AG10803 (cell line): ENCODE results near the gene ZSCAN32.
A peak's percentile ranks its signal among the peaks of the same experiment; 100 is the strongest.

ENCODE experiments used
- DNase-seq: peaks from one replicate; pipeline ENCODE4 v3.0.0; 2010; ENCODE audit warnings: low read depth
- H3K4me3 ChIP-seq: 2 replicates; pipeline ENCODE4 v1.5.1; 2011; ENCODE audit warnings: mild to moderate bottlenecking, low read length, control low read depth
- CTCF ChIP-seq: conservative IDR thresholded peaks from 2 replicates; pipeline ENCODE4 v1.5.1; 2011; ENCODE audit warnings: mild to moderate bottlenecking, low read length, control low read depth, inconsistent platforms

The ZSCAN32 gene

GRCh38 chr16:3400779-3401688 is at the start of gene ZSCAN32, which contains the start of gene ZNF174:
ZSCAN32 (minus strand) TSS chr16:3401004; CDS start chr16:3397557, 3,447 bp downstream.
ZNF174 (plus strand) TSS chr16:3401215; CDS start chr16:3402005, 790 bp downstream.
- TF ChIP-seq CTCF, result no peak; the same call in 1 of the 2 replicates
- H3K4me3 ChIP-seq, result peak within 1 kb of the TSS; percentile 90
- peak; percentile 99 for DNase-seq

GRCh38 chr16:3444032-3444388 is 43.2 kb upstream of the ZSCAN32 start:
- no peak; the same call in 1 of the 2 replicates for TF ChIP-seq CTCF
- DNase-seq, result peak; percentile 79
- H3K4me3 ChIP-seq, result peak overlapping the region; percentile 74

- H3K4me3 ChIP-seq, result peak within 1 kb of the TSS; percentile 74
- TF ChIP-seq CTCF, result no peak
- peak; percentile 93 for DNase-seq
Observed at GRCh38 chr16:3443108-3444031, 42.6 kb upstream of the ZSCAN32 start, which contains the start of the genes NAA60 and ZNF597. NAA60 (plus strand) TSS chr16:3443680; CDS start chr16:3476228, 32,548 bp downstream. ZNF597 (minus strand) TSS chr16:3443504; CDS start chr16:3443153, 351 bp downstream.

DNA sequence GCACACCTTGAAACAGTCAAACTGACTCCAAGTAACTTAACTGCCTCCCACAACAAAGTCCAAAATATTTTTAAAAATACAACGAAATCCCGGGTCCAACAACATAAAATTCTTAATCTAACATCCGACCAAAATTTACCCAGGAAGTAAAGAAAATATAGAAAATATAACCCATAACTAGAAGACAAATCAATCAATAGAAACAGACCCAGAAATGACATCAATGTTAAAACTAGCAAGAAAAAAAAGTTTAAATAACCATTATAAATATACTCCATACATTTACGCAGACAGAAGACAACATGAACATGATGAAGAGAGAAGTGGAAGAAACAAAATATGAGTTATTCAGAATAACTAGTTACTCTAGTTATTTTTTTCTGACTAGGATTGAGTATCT is 38.8 kb upstream of the ZSCAN32 start:
- no peak overlapping the region for H3K4me3 ChIP-seq
- TF ChIP-seq CTCF, result no peak
- no peak for DNase-seq

DNA sequence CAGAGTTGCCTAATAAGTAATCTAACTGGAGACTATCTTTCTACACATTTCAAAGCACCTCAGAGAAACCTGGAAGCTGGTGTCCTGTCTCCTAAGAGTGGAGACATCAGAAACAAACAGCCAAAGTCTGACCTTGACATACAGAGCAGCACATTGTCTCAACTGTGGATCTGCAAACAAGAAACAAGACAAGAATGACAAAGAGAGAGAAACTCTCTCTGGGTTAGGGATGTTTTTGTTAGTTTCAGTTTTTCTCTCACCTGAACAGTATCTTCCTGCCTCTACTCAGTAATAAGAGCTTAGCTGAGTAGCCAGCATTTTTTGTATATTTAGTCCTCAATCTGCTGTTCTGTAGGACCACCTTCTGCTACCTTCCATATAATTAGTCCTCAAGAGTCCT is 33.6 kb upstream of the ZSCAN32 start:
- no peak for DNase-seq
- no peak overlapping the region for H3K4me3 ChIP-seq
- TF ChIP-seq CTCF, result no peak

GRCh38 chr16:3431779-3432219 is 31.0 kb upstream of the ZSCAN32 start:
- peak; percentile 62 for DNase-seq
- TF ChIP-seq CTCF, result no peak
- H3K4me3 ChIP-seq, result peak overlapping the region; percentile 50
